A673 (cell line): ENCODE measurements around the gene SHROOM3.

Source experiments
- CTCF ChIP-seq: fragments of 300-800, 200-600 bp; sonication (generic); conservative IDR thresholded peaks from 2 replicates; pipeline ENCODE4 v1.5.1; 2017; ENCODE audit warnings: low read depth, mild to moderate bottlenecking, antibody characterized with exemption, low read length, moderate library complexity, mixed read lengths
- EZH2 ChIP-seq: fragments of 200-600 bp; sonication (generic); IDR thresholded peaks from 2 replicates; pipeline ENCODE4 v1.6.1; 2017; ENCODE audit warnings: borderline replicate concordance, low read depth, mild to moderate bottlenecking, mixed read lengths, antibody characterized with exemption, low read length; ENCODE audit not compliant: poor library complexity, severe bottlenecking

- no peak for TF ChIP-seq EZH2
- TF ChIP-seq CTCF = no peak
Observed at GRCh38 chr4:76830964-76831703, 396.1 kb downstream of the SHROOM3 start.
